Ascending aorta (tissue), 2 donors: ENCODE data around the gene GRM1. TPM values are rescaled to one million over a fixed set of nuclear protein-coding genes. Genes with fewer than 3 reads are reported as not detected.

Experiments used
- DNase-seq, 2 donors: peaks; one replicate each; pipeline ENCODE4 v3.0.0-alpha.2; 2019; ENCODE audit warnings: low spot score in 2 of 2
- H3K27ac ChIP-seq, 2 donors: fragments of 200-600 bp; sonication (generic); one replicate each; pipeline ENCODE4 v1.5.1; 2016 to 2017; ENCODE audit warnings: mild to moderate bottlenecking in 1 of 2
- H3K27me3 ChIP-seq: fragments of 200-600 bp; sonication (generic); one replicate; pipeline ENCODE4 v1.5.1; 2017
- H3K36me3 ChIP-seq, 2 donors: fragments of 200-600 bp; sonication (generic); one replicate each; pipeline ENCODE4 v1.5.1; 2016
- H3K4me1 ChIP-seq, 2 donors: fragments of 200-600 bp; sonication (generic); one replicate each; pipeline ENCODE4 v1.5.1; 2016 to 2017; ENCODE audit warnings: mild to moderate bottlenecking in 1 of 2
- H3K4me3 ChIP-seq, 2 donors: fragments of 200-600 bp; sonication (generic); one replicate each; pipeline ENCODE4 v1.5.1; 2016 to 2017; ENCODE audit warnings: mild to moderate bottlenecking in 1 of 2
- H3K9me3 ChIP-seq, 2 donors: fragments of 200-600 bp; sonication (generic); one replicate each; pipeline ENCODE4 v1.5.1; 2016
- CTCF ChIP-seq, 3 experiments: fragments of 200-600 bp in 2 of 3; fragments of 450-650 bp in 1 of 3; sonication (generic) in 2 of 3; IDR thresholded peaks; one replicate each; pipeline ENCODE4 v1.5.1; 2016 to 2019; ENCODE audit warnings: antibody characterized with exemption in 3 of 3, mild to moderate bottlenecking in 1 of 3, moderate library complexity in 1 of 3
- intact Hi-C: fragments of 100-400 bp; cut with DNase I; formaldehyde crosslinking; loops from one replicate; pipeline ENCODE4 v1.15.1; 2023
- total RNA-seq: library from RNA; depleted of rRNA; stranded (reverse); fragments of >200 nt; gene quantifications from one replicate; pipeline ENCODE4 v1.1.0, GENCODE V29; 2016

GRM1 gene
- total RNA-seq, 1 donor from 2014 or later, result not detected

- Histone ChIP-seq H3K27ac (no peak overlapping the region), H3K9me3 (peaks cover 7% of the 10 kb centered on the region in 2 donors), H3K4me1 (no peaks in the 10 kb centered on the region), H3K27me3 (no peaks in the 10 kb centered on the region), H3K4me3 (no peak overlapping the region), H3K36me3 (no peaks in the 10 kb centered on the region)
- no peak for TF ChIP-seq CTCF (IDR thresholded peaks at IDR 0.05)
- intact Hi-C loops, result no loop called here
- no peak for DNase-seq
Observed at GRCh38 chr6:146041282-146041681, 12.4 kb downstream of the GRM1 start.

GRCh38 chr6:146047371-146047770, 18.5 kb downstream of the GRM1 start:
- intact Hi-C loops, result no loop called here
- no peaks in the 10 kb centered on the region for H3K27me3 ChIP-seq
- DNase-seq, result no peak

GRCh38 chr6:146050168-146050567, 21.3 kb downstream of the GRM1 start:
- no peak overlapping the region for H3K27ac ChIP-seq
- no peaks in the 10 kb centered on the region for H3K4me1 ChIP-seq
- intact Hi-C loops, result no loop called here
- no peak for TF ChIP-seq CTCF (IDR thresholded peaks at IDR 0.05)
- no peaks in the 10 kb centered on the region for H3K36me3 ChIP-seq
- H3K4me3 ChIP-seq, result no peak overlapping the region
- no peaks in the 10 kb centered on the region for H3K27me3 ChIP-seq
- H3K9me3 ChIP-seq, result no peaks in the 10 kb centered on the region
- DNase-seq, result no peak

More at GRCh38 chr6:146047371-146047770, 18.5 kb downstream of the GRM1 start:
- no peaks in the 10 kb centered on the region for H3K9me3 ChIP-seq
- H3K27ac ChIP-seq, result no peak overlapping the region
- H3K36me3 ChIP-seq, result no peaks in the 10 kb centered on the region
- H3K4me3 ChIP-seq, result no peak overlapping the region
- TF ChIP-seq CTCF (IDR thresholded peaks at IDR 0.05), result no peak
- no peaks in the 10 kb centered on the region for H3K4me1 ChIP-seq

- H3K4me3 ChIP-seq, result no peak overlapping the region
- no peak for DNase-seq
- intact Hi-C loops, result no loop called here
- TF ChIP-seq CTCF (IDR thresholded peaks at IDR 0.05), result no peak
- H3K27ac ChIP-seq, result no peak overlapping the region
- no peaks in the 10 kb centered on the region for H3K36me3 ChIP-seq
- no peaks in the 10 kb centered on the region for H3K9me3 ChIP-seq
- no peaks in the 10 kb centered on the region for H3K27me3 ChIP-seq
- no peaks in the 10 kb centered on the region for H3K4me1 ChIP-seq
Observed at GRCh38 chr6:146056506-146056905, 27.6 kb downstream of the GRM1 start.

GRCh38 chr6:146065690-146066089, 36.8 kb downstream of the GRM1 start:
- intact Hi-C loops, result no loop called here
- Histone ChIP-seq H3K27me3 (no peaks in the 10 kb centered on the region), H3K4me3 (no peak overlapping the region), H3K4me1 (no peaks in the 10 kb centered on the region), H3K27ac (no peak overlapping the region), H3K36me3 (no peaks in the 10 kb centered on the region), H3K9me3 (no peaks in the 10 kb centered on the region)
- no peak for DNase-seq
- TF ChIP-seq CTCF (IDR thresholded peaks at IDR 0.05), result no peak

- TF ChIP-seq CTCF (IDR thresholded peaks at IDR 0.05), result no peak
Observed at GRCh38 chr6:146066506-146066905, 37.6 kb downstream of the GRM1 start.

More at GRCh38 chr6:146066506-146066905, 37.6 kb downstream of the GRM1 start:
- no peak for DNase-seq
- no peaks in the 10 kb centered on the region for H3K9me3 ChIP-seq
- intact Hi-C loops, result no loop called here
- H3K36me3 ChIP-seq, result no peaks in the 10 kb centered on the region
- no peak overlapping the region for H3K4me3 ChIP-seq
- H3K4me1 ChIP-seq, result no peaks in the 10 kb centered on the region
- H3K27ac ChIP-seq, result no peak overlapping the region
- H3K27me3 ChIP-seq, result no peaks in the 10 kb centered on the region
